ENCODE results near the gene ALS2CL.

The ALS2CL gene

DNA sequence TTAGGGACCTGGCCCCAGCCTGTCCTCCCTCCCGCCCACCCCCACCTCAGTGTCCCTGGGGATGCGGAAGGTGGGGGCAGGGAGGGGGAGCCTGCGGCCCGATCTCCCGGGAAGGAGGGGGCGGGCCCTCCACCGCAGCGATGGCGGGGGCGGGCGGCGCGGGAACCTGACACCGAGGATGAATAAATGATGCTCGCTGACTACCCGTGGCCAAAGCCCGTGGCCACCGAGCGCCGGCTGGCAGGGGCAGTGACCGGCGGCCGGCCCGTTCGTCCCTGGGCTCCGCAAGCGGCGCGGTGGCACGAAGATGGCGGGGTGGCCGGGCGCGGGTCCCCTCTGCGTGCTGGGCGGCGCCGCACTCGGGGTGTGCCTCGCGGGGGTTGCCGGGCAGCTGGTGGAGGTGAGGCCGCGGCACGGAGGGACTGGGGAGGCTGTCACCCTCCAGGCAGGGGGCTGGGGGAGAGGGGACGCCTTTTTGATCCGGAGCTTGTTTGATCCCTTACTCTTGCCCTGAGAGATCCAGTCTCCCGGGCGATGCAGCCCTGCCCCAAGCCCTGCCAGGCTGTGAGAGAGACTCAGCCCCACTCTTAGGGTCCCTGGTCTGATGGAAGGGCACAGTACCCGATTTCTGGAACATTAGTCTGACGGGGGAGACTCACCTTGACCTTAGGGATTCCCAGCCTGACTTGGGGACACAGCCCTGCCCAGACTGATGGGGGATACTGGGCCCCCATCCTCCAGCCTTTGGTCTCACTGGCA is 7.9 kb upstream of the ALS2CL start, which contains the start of gene TMIE:
TMIE (plus strand) TSS at position 212 of the 759 bp plus-strand sequence; CDS start at position 308, 96 bp downstream.
- no peak for DNase-seq

DNA sequence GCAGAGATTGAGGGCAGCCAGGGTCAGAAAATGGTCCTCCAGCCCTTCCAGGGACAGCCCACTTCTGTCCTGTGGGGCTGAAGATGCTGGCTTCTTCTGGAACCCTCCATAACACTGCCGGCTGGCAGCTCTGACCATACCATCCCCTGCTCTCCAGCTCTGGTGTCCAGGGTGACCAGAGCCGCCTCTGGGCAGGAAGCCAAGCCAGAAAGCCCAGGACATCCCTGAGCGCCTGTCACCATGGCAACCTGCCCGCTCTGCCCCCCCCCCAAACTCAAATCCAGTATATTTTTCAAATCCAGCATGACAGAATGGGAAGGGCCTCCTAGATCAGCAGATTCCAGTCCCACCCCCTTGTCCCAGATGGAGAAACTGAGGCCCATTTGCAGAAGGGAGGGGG is 7.3 kb upstream of the ALS2CL start:
- peak; percentile 80 for DNase-seq

DNA sequence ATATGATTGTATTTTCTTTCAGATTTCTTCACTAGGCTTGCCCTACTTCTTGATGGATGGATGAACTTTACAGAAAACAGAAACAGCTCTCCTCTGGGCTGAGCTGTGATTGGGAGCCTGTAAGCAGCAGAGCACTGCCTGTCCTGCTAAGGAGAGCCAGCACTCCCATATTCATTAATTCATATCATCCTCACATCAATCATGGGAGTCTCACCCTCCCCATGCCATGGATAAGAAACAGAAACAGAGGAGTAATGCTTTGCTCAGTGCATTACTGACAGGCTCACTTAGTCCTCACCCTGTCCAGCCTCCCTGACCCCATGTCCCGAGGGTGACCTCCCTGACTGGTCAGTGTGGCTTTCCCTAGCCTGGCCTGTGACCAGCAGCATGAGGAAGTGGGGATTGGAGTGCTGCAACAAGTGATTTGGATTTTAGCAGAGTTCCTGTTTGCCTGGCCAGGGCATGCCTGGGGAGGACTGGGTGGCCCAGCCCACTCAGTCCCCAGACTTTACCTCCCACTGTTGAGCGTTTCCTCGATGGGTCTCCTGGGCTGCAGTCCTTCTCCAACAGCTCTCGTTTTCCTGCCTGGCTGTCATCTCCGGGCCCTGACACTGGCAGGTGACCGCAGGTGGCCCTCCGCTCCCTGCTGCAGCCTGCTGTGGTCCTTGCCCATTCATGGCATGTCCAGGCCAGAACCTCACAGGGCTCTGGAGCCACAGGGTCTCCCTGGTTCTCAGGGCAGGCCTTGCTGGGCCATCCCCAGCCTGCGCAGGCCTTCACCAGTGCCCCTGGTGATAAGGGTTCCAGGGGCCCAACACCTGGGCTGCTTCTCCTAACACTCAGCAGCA is 6.4 kb upstream of the ALS2CL start:
- no peak for DNase-seq

DNA sequence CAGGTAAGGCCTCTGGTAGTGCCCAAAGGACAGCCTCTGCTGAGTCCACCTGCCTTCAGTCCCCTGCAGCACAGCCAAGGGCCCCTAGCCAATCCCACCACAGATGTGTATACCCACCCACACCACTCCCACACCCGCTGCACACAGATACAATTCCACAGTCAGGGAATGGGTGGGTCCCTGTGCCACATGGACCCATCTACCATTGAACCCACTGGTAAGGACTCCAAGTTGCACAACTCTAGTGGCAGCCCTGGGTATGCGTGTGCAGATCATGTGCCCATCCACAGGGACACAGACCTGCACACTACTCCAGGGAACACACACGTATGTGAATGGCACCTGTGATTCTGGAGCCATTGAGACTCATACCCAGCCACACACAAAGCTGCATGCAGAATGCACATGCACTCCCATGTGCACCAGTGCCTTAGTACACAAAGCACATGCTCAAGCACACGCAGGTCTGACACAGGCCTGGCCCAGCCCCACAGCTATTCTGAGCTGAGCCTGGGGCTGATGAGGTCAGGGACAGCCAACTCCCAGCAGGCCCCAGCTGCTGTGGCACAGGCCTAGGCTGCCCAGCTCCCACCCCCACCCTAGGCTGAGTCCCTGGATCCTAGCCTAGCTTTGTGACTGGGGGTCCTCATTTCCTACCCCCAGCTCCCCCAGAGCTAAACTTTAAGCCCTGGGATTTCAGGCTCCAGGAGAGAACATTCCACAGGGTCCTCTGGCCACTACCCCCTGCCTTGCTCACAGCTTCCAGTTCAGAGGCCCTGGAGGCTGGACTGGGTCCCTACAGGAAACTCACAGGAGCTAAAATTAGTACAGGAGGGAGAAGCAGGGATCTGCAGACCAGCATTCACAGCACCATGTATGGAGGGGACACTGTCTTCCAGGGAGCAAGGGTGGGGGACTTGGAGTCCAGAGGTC is 2.7 kb upstream of the ALS2CL start:
- DNase-seq: no peak

DNA sequence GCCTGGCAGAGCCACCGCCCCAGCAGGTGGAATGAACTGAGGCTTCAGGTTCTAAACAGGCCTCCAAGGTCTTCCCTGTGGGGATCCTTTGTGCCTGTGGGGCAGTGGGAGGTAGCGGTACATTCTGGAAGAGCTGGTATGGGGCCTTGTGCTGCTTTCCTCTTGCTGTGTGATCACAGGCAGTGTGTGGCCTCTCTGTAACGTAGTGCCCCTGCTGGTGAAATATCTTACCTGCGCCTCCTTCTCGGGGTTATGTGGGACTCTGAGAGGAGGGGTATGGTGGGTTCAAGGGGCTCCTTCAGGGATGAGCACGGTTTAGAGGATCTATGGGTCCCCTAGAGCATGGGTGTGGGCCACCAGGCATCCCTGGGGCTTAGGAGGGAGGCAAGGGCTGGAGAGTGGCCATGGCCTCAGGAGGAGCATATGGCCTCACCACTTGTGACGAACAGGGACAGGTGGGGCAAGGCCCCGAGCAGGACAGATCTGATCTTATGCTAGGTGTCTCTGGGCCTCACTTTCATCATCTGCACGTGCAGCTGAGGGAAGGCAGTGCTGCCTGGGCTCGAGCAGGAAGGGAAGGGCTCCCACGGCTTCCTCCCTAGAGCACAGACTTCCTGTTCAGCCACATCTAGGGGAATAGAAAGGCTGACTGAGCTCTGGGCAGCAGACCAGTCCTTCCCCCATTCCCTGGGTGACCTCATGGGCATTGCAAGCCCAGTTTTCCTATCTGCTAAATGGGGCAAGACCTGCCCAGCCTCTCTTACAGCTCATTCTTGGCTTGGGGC is 1.9 kb upstream of the ALS2CL start:
- DNase-seq: no peak

DNA sequence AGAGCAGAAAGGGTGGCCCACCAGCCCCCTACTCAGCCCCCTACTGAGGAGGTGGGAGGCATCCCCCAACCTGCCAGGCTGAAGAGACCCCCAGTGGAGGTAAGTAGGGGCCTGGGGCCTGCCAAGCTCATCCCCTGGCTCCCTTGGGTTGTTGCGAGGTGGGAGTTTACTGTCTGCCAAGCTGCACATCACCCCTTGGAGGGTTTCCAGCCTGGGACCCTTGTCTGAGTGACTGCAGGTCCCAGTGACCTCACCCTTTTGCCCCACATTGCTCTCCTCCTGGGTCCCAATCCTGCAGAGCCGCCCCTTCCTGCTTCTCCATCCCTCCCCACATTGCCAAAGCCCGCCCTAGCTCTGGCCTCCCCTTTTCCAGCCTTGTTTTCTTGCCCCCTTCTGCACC is 1.0 kb upstream of the ALS2CL start:
- no peak for DNase-seq

DNA sequence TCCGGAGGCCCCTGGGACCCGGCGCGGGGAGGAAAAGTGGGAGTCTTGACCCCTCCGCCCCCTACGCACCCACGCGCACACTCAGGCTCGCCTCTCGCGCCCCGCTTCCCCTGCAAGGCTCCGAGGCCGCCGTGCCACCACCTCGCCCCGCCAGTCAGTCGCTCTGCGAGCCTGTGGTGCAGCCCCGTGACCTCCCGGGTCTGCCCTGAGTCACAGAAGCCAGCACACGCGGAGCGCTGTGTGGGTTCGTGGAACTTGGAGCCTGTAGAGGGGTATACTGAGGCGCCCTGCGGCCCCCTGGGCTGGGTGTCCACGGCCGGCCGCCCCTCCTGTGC is 380 bp upstream of the ALS2CL start:
- DNase-seq: no peak

DNA sequence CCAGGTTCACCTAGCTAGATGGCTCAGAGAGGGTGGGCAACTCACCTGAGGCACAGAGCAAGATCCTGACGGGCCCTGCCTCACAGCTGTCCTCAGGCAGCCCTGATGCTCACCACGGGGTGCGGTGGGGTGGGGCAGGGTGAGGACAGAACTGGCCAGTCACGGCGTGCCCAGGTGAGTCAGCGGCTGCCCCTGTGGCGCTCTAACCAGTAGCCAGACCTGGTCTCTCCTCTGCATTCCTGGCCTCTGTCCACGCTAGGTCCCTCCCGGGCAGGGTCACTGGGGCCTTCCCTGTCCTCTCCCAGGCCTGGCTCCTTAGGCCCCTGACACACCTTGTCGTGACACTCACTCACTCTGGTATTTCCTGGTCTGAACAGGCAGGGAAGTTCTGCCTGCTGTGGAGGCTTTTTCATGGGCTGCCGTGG is 901 bp downstream of the ALS2CL start:
- no peak for DNase-seq

DNA sequence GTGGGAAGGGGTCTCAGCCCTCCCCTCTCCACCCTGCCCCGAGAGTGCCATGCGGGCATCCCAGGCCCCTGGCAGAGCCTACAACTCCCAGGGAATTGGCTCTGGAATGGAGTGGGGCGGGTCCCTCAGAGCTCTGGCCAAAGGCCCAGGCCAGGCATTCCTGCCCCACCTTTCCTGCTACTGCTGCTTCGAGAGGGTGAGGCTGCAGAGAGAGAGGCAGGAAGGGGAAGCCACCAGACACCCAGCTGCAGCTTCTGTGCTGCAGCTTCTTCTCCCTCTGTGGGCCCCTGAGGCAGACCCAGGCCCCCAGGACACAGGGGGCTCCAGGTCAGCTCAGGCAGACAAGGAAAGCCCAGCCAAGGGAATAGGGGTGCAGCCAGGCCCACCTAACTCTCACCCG is 2.7 kb downstream of the ALS2CL start:
- DNase-seq: no peak

DNA sequence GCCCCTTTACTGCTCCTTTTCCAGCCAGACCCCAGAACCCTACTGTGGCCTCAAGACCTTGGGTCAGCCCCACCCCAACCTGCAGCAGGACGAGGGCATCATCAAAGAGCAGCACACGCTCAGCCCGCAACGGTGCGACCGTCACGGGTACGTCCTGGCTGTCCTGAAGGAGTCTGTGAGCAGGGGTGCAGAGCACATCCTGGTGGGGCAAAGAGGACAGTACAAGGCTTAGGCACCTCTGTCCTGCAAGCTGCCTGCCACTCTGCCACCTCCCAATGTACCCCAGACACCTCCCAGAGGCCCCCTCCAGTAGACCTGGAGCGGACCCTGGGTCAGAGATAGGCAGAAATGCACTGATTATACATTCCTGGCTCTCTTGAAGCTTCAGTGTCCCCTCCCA is 8.0 kb downstream of the ALS2CL start:
- DNase-seq: no peak

DNA sequence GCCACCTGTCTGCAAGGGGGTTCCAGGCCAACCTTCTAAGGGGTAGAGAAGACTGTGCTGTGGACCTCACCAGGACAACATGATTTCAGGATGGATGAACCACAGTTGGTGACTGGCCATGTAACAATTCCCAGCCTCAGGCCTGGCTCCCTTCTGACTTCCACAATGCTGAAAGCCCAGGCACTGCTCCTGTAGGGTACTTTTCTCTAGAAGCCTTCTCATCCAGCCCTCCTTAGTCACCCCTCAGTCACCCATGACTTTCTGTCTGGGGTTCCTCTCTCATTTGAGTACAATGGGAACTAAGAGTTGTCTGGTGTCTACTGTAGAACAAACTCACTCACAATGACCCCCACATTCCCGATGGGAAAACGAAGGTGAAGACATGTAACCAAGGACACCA is 8.6 kb downstream of the ALS2CL start:
- no peak for DNase-seq

DNA sequence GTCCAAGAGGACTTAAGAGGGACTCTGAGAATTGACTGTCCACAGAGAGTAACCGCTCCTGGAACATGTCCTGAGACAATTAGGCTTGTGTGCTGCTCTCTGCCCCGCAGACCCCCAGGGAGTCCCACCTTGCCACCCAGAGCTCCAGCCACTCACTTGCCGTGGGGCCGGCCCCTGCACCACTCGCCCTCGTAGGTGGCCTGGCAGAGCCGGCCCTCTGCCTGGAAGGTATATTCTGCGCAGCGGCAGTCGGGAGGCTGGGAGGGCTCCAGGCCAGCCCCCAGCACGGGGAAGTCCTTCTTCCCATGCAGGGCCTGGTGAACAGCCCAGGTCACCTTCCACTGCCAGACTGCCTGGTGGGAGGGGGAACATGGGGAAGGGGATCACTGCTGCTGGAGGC is 10.5 kb downstream of the ALS2CL start:
- DNase-seq: no peak

DNA sequence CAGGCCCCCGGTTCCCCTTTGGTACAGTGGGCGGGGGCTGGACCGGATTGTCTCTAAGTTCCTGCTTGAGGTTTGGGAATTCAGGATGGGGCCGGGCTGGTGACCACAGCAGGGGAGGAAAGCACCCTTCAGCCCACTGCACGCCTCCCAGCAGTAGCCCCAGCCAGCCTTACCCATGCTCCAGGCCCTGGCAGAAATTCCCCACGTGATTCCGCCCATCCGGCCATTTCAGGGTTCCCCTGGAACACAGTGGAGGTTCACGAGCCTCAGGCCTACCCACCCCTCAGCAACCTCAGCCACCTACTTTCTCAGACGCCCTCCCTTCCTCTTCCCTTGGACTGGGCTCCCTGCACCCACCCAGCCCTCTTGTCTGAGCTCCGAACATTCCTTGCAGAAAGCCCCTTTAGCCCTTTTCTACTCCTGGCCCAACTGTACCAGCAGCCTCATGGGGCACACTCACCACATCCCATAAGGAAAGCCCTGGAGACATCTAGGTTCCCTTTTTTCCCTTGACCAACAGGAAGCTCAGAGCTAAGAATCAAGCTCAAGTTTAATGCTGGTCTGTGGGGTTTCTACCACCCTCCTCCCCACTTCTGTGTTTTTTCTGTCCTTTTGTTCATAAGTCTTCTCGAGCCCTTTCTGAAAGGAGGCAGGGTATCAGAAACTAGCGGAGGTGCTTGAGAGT is 11.5 kb downstream of the ALS2CL start:
- DNase-seq: no peak

DNA sequence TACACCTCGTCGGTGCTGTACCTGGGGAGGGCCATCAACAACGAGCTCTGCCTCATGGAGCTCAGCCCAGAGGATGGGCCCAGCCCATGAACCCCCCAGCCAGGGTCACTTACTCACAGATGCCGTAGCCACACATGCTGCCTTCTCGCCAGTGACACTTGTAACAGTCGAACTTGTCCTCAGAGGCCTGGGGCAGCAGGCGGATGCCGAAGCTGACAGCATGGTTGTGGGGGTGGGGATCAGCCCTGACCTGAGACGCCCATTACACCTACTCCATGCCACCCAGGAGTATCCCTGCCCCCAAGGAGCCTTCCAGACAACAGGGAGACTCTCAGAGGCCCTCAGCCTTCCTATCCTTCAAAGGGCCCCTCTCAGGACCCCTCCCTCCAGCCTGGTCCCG is 12.1 kb downstream of the ALS2CL start:
- DNase-seq: no peak

DNA sequence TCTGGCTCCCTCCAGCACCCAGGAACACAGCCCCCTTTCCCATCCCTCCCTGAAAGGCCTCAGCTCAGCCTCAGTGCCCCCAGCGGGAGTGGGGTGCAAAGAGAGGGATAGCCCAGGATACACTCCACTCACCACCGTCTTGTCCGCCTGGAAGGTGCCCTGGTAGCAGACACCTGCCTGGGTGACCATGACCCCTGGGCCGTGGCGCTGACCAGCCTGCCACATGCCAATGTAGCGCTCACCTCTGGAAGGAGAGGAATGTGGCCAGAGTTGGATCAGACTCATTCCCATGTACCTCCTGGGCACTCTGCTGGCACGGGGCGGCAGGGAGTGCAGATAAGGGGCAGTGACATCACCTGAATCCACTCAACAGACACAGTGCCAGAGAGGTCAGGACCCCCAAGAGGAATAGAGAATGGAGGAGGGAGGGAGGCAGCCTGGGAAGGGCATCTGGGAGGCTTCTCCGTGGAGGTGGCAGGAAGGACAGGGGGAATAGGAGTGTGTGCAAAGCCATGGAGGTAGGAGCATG is 13.1 kb downstream of the ALS2CL start:
- DNase-seq: no peak

DNA sequence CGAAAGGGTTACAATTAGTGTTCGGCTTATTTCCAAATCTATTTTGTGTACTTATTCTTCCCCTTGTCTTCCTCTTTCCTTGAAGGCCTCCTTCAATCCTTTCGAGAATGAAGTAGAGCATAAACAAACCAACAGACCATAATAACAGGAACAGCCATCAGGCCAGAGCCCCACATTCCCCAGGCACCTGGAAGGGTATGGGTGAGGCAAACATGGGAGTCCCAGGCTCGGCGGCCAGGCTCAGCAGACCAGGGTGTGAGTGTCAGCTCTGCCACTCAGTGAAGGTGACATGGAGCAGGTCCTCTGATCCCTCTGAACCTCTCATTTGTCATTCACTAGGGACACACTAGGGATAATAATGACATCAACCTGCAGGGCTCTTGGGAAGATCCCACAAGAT is 13.8 kb downstream of the ALS2CL start:
- no peak for DNase-seq

DNA sequence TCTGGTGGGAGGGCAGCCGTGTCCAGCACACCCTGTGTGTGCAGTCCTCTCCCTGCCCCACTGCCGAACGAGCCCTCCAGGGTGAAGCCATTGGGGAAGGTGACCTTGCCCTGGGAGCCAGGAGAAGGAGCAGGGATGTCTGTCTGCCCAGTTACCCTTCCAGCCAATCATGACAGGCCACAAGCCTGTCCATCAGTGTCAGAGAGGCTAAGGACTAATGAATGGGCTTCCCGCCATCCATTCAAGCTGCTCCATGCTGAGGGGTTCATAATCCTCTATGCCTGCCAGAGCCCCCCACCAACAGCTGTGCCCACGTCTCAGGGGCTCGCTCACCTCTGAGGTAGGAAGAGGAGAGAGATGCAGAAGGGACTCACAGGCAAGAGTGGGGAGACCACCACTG is 15.2 kb downstream of the ALS2CL start:
- no peak for DNase-seq

DNA sequence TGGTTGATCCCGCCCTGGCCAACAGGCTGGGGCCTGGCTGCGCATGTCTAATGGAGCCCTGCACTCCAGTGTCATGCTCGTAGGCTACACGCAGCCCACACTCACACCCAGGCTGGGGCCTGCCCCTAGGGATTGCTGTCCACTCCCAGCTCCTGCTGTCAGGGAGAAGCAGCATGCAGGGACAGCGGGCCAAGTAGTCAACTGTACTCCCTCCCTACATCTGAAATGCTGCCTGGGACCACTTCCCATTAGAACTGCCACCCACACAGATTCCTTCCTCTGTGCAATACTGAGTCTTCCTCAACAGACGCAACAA is 16.1 kb downstream of the ALS2CL start:
- no peak for DNase-seq

DNA sequence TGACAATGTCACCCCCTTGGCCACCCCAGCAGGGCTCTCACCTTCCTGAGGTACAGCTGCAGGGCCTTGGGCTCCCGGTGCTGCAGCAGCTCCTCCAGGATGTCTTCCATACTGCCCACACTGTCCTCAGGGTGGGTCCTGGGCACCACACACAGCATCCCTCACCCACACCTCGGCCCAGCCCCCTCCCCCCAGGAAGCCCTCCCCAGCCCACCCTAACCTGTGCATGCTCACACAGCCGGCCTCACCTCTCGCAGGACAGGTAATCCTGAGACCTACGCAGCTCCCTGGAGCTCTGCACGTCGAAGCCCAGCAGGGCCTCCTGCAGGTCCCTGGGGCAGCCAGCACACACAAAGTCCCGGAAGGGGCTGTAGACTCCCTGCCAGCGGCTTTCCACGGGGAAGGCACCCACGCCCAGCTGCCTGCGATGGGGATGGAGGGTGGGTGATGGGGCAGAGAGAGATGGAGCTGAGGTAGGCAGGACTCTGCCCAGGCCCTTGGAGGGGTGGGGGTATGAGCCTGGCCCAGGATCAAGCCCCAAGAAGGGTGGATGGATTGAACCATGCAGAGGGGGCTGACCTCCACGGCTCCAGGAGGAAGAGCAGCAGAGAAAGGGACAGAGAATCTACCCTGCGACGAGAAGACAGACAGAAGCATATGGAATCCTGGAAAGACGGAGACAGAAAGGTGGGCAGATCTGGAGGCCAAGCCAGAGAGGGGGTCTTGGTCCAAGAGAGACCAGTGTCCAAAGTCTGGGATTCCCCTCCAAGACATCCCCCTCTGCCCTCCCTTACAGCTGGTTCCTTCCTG is 16.7 kb downstream of the ALS2CL start:
- DNase-seq: peak; percentile 22

DNA sequence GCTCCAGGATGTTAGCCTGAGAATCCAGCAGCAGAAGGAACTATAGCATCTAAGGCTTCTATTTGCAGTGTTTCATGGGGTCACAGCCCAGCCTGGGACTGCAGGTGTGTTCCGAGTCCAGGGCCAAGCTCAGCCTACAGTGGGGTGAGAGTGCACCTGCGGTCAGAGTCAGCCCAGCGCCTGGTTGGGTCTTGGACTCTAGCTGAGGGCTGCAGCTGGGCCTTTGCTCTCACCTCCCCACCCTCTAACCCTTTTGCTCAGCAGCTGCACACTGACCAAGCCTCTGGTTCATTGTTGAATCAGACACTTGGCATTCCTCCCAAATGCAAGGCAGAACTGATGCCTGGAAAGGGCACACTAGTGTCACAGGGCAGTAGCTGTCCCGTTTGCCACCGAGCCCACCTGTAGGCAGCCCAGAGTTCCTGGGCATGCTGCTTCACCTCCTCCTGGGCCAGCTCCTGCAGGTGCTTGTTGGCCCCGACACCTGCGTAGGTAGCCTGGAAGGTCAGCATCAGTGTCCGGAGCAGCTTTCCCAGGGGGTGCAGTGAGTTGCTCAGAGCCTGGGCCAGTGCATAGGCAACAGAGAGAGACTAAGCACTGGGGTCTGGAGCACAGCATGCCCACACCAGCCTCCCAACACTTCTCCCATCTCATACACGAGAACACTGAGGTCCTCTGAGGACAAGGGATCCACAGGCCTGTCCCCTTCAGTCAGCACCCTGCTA is 17.5 kb downstream of the ALS2CL start:
- peak; percentile 23 for DNase-seq

Data from left hindlimb (tissue), 1 donor.